Ascending aorta (tissue), 2 donors: ENCODE measurements around the gene ROR1. TPM values are rescaled to one million over a fixed set of nuclear protein-coding genes. Genes with fewer than 3 reads are reported as not detected.

ENCODE experiments used
- DNase-seq, 2 donors: peaks; one replicate each; pipeline ENCODE4 v3.0.0-alpha.2; 2019; ENCODE audit warnings: low spot score in 2 of 2
- H3K27ac ChIP-seq, 2 donors: fragments of 200-600 bp; sonication (generic); one replicate each; pipeline ENCODE4 v1.5.1; 2016 to 2017; ENCODE audit warnings: mild to moderate bottlenecking in 1 of 2
- H3K27me3 ChIP-seq: fragments of 200-600 bp; sonication (generic); one replicate; pipeline ENCODE4 v1.5.1; 2017
- H3K36me3 ChIP-seq, 2 donors: fragments of 200-600 bp; sonication (generic); one replicate each; pipeline ENCODE4 v1.5.1; 2016
- H3K4me1 ChIP-seq, 2 donors: fragments of 200-600 bp; sonication (generic); one replicate each; pipeline ENCODE4 v1.5.1; 2016 to 2017; ENCODE audit warnings: mild to moderate bottlenecking in 1 of 2
- H3K4me3 ChIP-seq, 2 donors: fragments of 200-600 bp; sonication (generic); one replicate each; pipeline ENCODE4 v1.5.1; 2016 to 2017; ENCODE audit warnings: mild to moderate bottlenecking in 1 of 2
- H3K9me3 ChIP-seq, 2 donors: fragments of 200-600 bp; sonication (generic); one replicate each; pipeline ENCODE4 v1.5.1; 2016
- CTCF ChIP-seq, 3 experiments: fragments of 200-600 bp in 2 of 3; fragments of 450-650 bp in 1 of 3; sonication (generic) in 2 of 3; IDR thresholded peaks; one replicate each; pipeline ENCODE4 v1.5.1; 2016 to 2019; ENCODE audit warnings: antibody characterized with exemption in 3 of 3, mild to moderate bottlenecking in 1 of 3, moderate library complexity in 1 of 3
- intact Hi-C: fragments of 100-400 bp; cut with DNase I; formaldehyde crosslinking; loops from one replicate; pipeline ENCODE4 v1.15.1; 2023
- total RNA-seq: library from RNA; depleted of rRNA; stranded (reverse); fragments of >200 nt; gene quantifications from one replicate; pipeline ENCODE4 v1.1.0, GENCODE V29; 2016

The ROR1 gene
- total RNA-seq, 1 donor from 2014 or later, result 115 TPM

- Histone ChIP-seq H3K9me3 (no peaks in the 10 kb centered on the region), H3K27me3 (no peaks in the 10 kb centered on the region), H3K4me1 (peaks cover 7 to 25% of the 10 kb centered on the region in 2 donors), H3K27ac (no peak overlapping the region), H3K4me3 (no peak overlapping the region), H3K36me3 (peaks cover 0 to 11% of the 10 kb centered on the region in 2 donors)
- intact Hi-C loops, result no loop called here
- DNase-seq, result no peak
- no peak for TF ChIP-seq CTCF (IDR thresholded peaks at IDR 0.05)
These were observed 392.8 kb downstream of the ROR1 start for GRCh38 chr1:64166629-64167028.

GRCh38 chr1:64167176-64167575 is 393.4 kb downstream of the ROR1 start:
- H3K4me1 ChIP-seq, result peaks cover 7 to 19% of the 10 kb centered on the region in 2 donors
- intact Hi-C loops, result no loop called here
- no peak overlapping the region for H3K4me3 ChIP-seq

GRCh38 chr1:64171246-64171645 is 397.4 kb downstream of the ROR1 start:
- Histone ChIP-seq H3K9me3 (no peaks in the 10 kb centered on the region), H3K27me3 (no peaks in the 10 kb centered on the region), H3K36me3 (peaks cover 0 to 11% of the 10 kb centered on the region in 2 donors), H3K4me3 (no peak overlapping the region), H3K4me1 (peaks cover 11 to 17% of the 10 kb centered on the region in 2 donors), H3K27ac (peak overlapping the region; percentile 6 to 75)
- intact Hi-C loops, result no loop called here
- DNase-seq, result no peak
- TF ChIP-seq CTCF (IDR thresholded peaks at IDR 0.05), result no peak

More at GRCh38 chr1:64167176-64167575, 393.4 kb downstream of the ROR1 start:
- H3K27me3 ChIP-seq, result no peaks in the 10 kb centered on the region
- H3K36me3 ChIP-seq, result peaks cover 0 to 11% of the 10 kb centered on the region in 2 donors
- TF ChIP-seq CTCF (IDR thresholded peaks at IDR 0.05), result no peak
- no peak for DNase-seq
- H3K9me3 ChIP-seq, result no peaks in the 10 kb centered on the region
- H3K27ac ChIP-seq, result no peak overlapping the region

GRCh38 chr1:64171797-64172281 is 398.0 kb downstream of the ROR1 start:
- Histone ChIP-seq H3K4me3 (no peak overlapping the region), H3K27me3 (no peaks in the 10 kb centered on the region), H3K36me3 (peaks cover 0 to 14% of the 10 kb centered on the region in 2 donors), H3K27ac (peak overlapping the region; percentile 6 to 75), H3K4me1 (peaks cover 11 to 17% of the 10 kb centered on the region in 2 donors), H3K9me3 (no peaks in the 10 kb centered on the region)
- intact Hi-C loops, result no loop called here
- no peak for TF ChIP-seq CTCF (IDR thresholded peaks at IDR 0.05)
- DNase-seq, result no peak

- intact Hi-C loops, result no loop called here
- Histone ChIP-seq H3K4me1 (peaks cover 11 to 16% of the 10 kb centered on the region in 2 donors), H3K27ac (peak overlapping the region; percentile 75 to 80), H3K9me3 (no peaks in the 10 kb centered on the region), H3K36me3 (peaks cover 0 to 21% of the 10 kb centered on the region in 2 donors), H3K4me3 (no peak overlapping the region), H3K27me3 (no peaks in the 10 kb centered on the region)
- DNase-seq, result no peak
- no peak for TF ChIP-seq CTCF (IDR thresholded peaks at IDR 0.05)
These were observed 398.7 kb downstream of the ROR1 start for GRCh38 chr1:64172458-64172983.
